ENCODE data around the gene STEAP1B. TPM values are rescaled to one million over a fixed set of nuclear protein-coding genes. Genes with fewer than 3 reads are reported as not detected.

Gene STEAP1B
- total and polyA plus RNA-seq, 2 experiments from 2014 or later: 0.16 TPM; not detected in 1

- H3K79me2 ChIP-seq: no peaks in the 10 kb centered on the region
- no peak for TF ChIP-seq EZH2 (IDR thresholded peaks at IDR 0.05; ENCODE audit: borderline replicate concordance)
- no peak for TF ChIP-seq CTCF (IDR thresholded peaks at IDR 0.05; ENCODE audit: poor library complexity)
- no peak for TF ChIP-seq EZH2phosphoT487 (IDR thresholded peaks at IDR 0.05; ENCODE audit: low read depth, severe bottlenecking, unreplicated experiment)
Observed at GRCh38 chr7:22427855-22428254, 72.1 kb downstream of the STEAP1B start.

GRCh38 chr7:22427104-22427503, 72.9 kb downstream of the STEAP1B start:
- H3K4me1 ChIP-seq (ENCODE audit: insufficient read depth): no peaks in the 10 kb centered on the region
- H4K20me1 ChIP-seq (ENCODE audit: insufficient read depth, poor library complexity, severe bottlenecking): no peaks in the 10 kb centered on the region
- no peaks in the 10 kb centered on the region for H3K36me3 ChIP-seq (replicated peaks; ENCODE audit: insufficient read depth, low read depth)
- no peaks in the 10 kb centered on the region for H3K9me2 ChIP-seq (replicated peaks; ENCODE audit: insufficient read depth)
- WGBS (ENCODE audit: low lambda C conversion rate, missing lambda C conversion rate): 76% methylated on average over 3 of the region's 3 CpGs
- H3K27ac ChIP-seq: no peak overlapping the region
- H2AFZ ChIP-seq: no peak overlapping the region
- no peaks in the 10 kb centered on the region for H3K27me3 ChIP-seq
- H3K79me2 ChIP-seq: no peaks in the 10 kb centered on the region
- H3K9me3 ChIP-seq (ENCODE audit: low read depth): no peaks in the 10 kb centered on the region
- H3K4me2 ChIP-seq: no peak overlapping the region
- no peak overlapping the region for H3K4me3 ChIP-seq
- no peak for TF ChIP-seq CTCF (IDR thresholded peaks at IDR 0.05; ENCODE audit: poor library complexity)
- TF ChIP-seq EZH2 (IDR thresholded peaks at IDR 0.05; ENCODE audit: borderline replicate concordance): no peak
- no peak for DNase-seq (ENCODE audit: low spot score)

More at GRCh38 chr7:22427855-22428254, 72.1 kb downstream of the STEAP1B start:
- Histone ChIP-seq H3K27me3 (no peaks in the 10 kb centered on the region), H3K4me2 (no peak overlapping the region), H3K27ac (no peak overlapping the region), H4K20me1 (ENCODE audit: insufficient read depth, poor library complexity, severe bottlenecking) (no peaks in the 10 kb centered on the region), H3K4me3 (no peak overlapping the region), H3K4me1 (ENCODE audit: insufficient read depth) (peaks cover 5% of the 10 kb centered on the region), H2AFZ (no peak overlapping the region), H3K9me2 (replicated peaks; ENCODE audit: insufficient read depth) (no peaks in the 10 kb centered on the region), H3K9me3 (ENCODE audit: low read depth) (no peaks in the 10 kb centered on the region), H3K36me3 (replicated peaks; ENCODE audit: insufficient read depth, low read depth) (no peaks in the 10 kb centered on the region)
- DNase-seq (ENCODE audit: low spot score): no peak
- WGBS (ENCODE audit: low lambda C conversion rate, missing lambda C conversion rate): 95% methylated on average over 2 of the region's 2 CpGs

GRCh38 chr7:22426463-22427094, 73.4 kb downstream of the STEAP1B start:
- Histone ChIP-seq H3K4me2 (no peak overlapping the region), H3K9me3 (ENCODE audit: low read depth) (no peaks in the 10 kb centered on the region), H3K79me2 (no peaks in the 10 kb centered on the region), H3K36me3 (replicated peaks; ENCODE audit: insufficient read depth, low read depth) (no peaks in the 10 kb centered on the region), H3K9me2 (replicated peaks; ENCODE audit: insufficient read depth) (no peaks in the 10 kb centered on the region), H3K4me3 (no peak overlapping the region), H3K27ac (no peak overlapping the region), H3K4me1 (ENCODE audit: insufficient read depth) (no peaks in the 10 kb centered on the region), H4K20me1 (ENCODE audit: insufficient read depth, poor library complexity, severe bottlenecking) (no peaks in the 10 kb centered on the region), H3K27me3 (no peaks in the 10 kb centered on the region), H2AFZ (no peak overlapping the region)
- WGBS (ENCODE audit: low lambda C conversion rate, missing lambda C conversion rate): 69% methylated on average over 4 of the region's 4 CpGs
- TF ChIP-seq CTCF (IDR thresholded peaks at IDR 0.05; ENCODE audit: poor library complexity): no peak
- TF ChIP-seq EZH2phosphoT487 (IDR thresholded peaks at IDR 0.05; ENCODE audit: low read depth, severe bottlenecking, unreplicated experiment): no peak
- TF ChIP-seq EZH2 (IDR thresholded peaks at IDR 0.05; ENCODE audit: borderline replicate concordance): no peak
- DNase-seq (ENCODE audit: low spot score): no peak

All from hepatocyte (in vitro differentiated cells).